Measurements from ENCODE around the gene LLPH.

Gene LLPH

GRCh38 chr12:66141299-66141698 lies 10.7 kb upstream of the LLPH start:
- DNase-seq: no peak

- no peak for DNase-seq
Measured at GRCh38 chr12:66140731-66141130, 10.2 kb upstream of the LLPH start.

- no peak for DNase-seq
Measured at GRCh38 chr12:66139328-66139727, 8.8 kb upstream of the LLPH start.

GRCh38 chr12:66137937-66138336 lies 7.4 kb upstream of the LLPH start:
- DNase-seq: no peak

GRCh38 chr12:66132408-66132807 lies 1.9 kb upstream of the LLPH start:
- peak; percentile 93 for DNase-seq

- DNase-seq: no peak
Measured at GRCh38 chr12:66131067-66131688, 628 bp upstream of the LLPH start.

- DNase-seq: no peak
Measured at GRCh38 chr12:66129934-66130266, 650 bp downstream of the LLPH start.

GRCh38 chr12:66127650-66128049 lies 2.9 kb downstream of the LLPH start:
- no peak for DNase-seq

GRCh38 chr12:66120477-66120876 lies 10.1 kb downstream of the LLPH start:
- DNase-seq: no peak

GRCh38 chr12:66119870-66120241 lies 10.7 kb downstream of the LLPH start:
- no peak for DNase-seq

- no peak for DNase-seq
Measured at GRCh38 chr12:66119229-66119869, 11.2 kb downstream of the LLPH start.

- no peak for DNase-seq
Measured at GRCh38 chr12:66118240-66118891, 12.2 kb downstream of the LLPH start.

- DNase-seq: no peak
Measured at GRCh38 chr12:66117242-66117641, 13.3 kb downstream of the LLPH start.

- DNase-seq: no peak
Measured at GRCh38 chr12:66115071-66115600, 15.4 kb downstream of the LLPH start.

GRCh38 chr12:66113471-66113870 lies 17.1 kb downstream of the LLPH start:
- no peak for DNase-seq

- DNase-seq: peak; percentile 31
Measured at GRCh38 chr12:66111605-66112004, 18.9 kb downstream of the LLPH start.

- no peak for DNase-seq
Measured at GRCh38 chr12:66109056-66109455, 21.5 kb downstream of the LLPH start.

GRCh38 chr12:66108386-66108785 lies 22.2 kb downstream of the LLPH start:
- no peak for DNase-seq

- DNase-seq: peak; percentile 94
Measured at GRCh38 chr12:66107451-66107915, 23.1 kb downstream of the LLPH start.

- no peak for DNase-seq
Measured at GRCh38 chr12:66103016-66103913, 27.3 kb downstream of the LLPH start.

- DNase-seq: peak; percentile 26
Measured at GRCh38 chr12:66092559-66093269, 37.8 kb downstream of the LLPH start.

- no peak for DNase-seq
Measured at GRCh38 chr12:66090157-66090556, 40.4 kb downstream of the LLPH start.
